ENCODE results near the gene CAPNS2. TPM values are rescaled to one million over a fixed set of nuclear protein-coding genes. Genes with fewer than 3 reads are reported as not detected.

Gene CAPNS2
- total RNA-seq: under 1 TPM in 1 of 2 donors, not detected in 1; 1.00 TPM

DNA sequence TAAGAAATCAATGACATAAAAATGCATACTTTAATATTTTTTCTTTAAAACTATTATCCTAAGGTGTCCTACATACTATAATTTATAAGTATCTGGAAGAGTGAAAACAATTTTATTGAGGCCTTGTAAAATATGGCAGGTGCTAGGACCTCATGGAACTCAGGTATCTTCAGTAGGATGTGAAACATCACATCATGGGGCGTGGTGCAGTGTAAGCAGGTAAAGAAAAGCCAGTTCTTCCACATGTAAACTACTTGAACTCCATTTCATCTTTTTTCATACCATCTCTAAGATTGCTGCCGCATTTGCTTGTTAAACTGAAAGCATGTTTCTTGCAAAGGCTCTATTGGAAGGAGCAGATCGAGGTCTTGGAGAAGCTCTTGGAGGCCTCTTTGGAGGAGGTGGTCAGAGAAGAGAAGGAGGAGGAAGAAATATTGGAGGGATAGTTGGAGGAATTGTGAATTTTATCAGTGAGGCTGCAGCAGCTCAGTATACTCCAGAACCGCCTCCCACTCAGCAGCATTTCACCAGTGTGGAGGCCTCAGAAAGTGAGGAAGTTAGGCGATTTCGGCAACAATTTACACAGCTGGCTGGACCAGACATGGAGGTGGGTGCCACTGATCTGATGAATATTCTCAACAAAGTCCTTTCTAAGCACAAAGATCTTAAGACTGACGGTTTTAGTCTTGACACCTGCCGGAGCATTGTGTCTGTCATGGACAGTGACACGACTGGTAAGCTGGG lies at the start of gene CAPNS2:
Gene CAPNS2 (plus strand): TSS at position 253 of the 744 bp plus-strand sequence. CDS start 73 bp downstream, at position 326.

Other genes starting within 250 kb of the CAPNS2 start
- gene IRX6, start 242.5 kb upstream of the CAPNS2 start, total RNA-seq: 1 to 10 TPM; 2.1 to 2.7 TPM
- 100 to 1,000 TPM; 113 to 225 TPM for gene MMP2, start 87.5 kb upstream of the CAPNS2 start, total RNA-seq
- gene LPCAT2, start 57.6 kb upstream of the CAPNS2 start, total RNA-seq: 10 to 100 TPM; 29.6 to 41.6 TPM
- not detected for gene SLC6A2, start 89.3 kb downstream of the CAPNS2 start, total RNA-seq